Lower lobe of right lung (tissue), 2 donors: ENCODE results near the gene DIAPH3. TPM values are rescaled to one million over a fixed set of nuclear protein-coding genes. Genes with fewer than 3 reads are reported as not detected.

Experiments used
- ATAC-seq, 2 donors: fragments of 200-7000 bp; cut with Tn5 transposase; one replicate each; pipeline ENCODE4 v1.9.1; 2020 to 2022; ENCODE audit warnings: mild to moderate bottlenecking in 2 of 2, moderate library complexity in 2 of 2
- DNase-seq: peaks from one replicate; pipeline ENCODE4 v3.0.0-alpha.2; 2020
- H3K27ac ChIP-seq: fragments of 200-600 bp; one replicate; pipeline ENCODE4 v1.8.0; 2022
- H3K27me3 ChIP-seq: fragments of 200-600 bp; one replicate; pipeline ENCODE4 v1.8.0; 2022; ENCODE audit warnings: low read depth
- H3K36me3 ChIP-seq: fragments of 200-600 bp; one replicate; pipeline ENCODE4 v1.8.0; 2022; ENCODE audit warnings: mild to moderate bottlenecking
- H3K4me1 ChIP-seq: fragments of 200-600 bp; one replicate; pipeline ENCODE4 v1.8.0; 2022
- H3K4me3 ChIP-seq: fragments of 200-600 bp; one replicate; pipeline ENCODE4 v1.8.0; 2022; ENCODE audit warnings: mild to moderate bottlenecking
- H3K9me3 ChIP-seq: fragments of 200-600 bp; one replicate; pipeline ENCODE4 v1.8.0; 2022
- CTCF ChIP-seq: fragments of 200-600 bp; IDR thresholded peaks from one replicate; pipeline ENCODE4 v1.8.0; 2022; ENCODE audit warnings: antibody characterized with exemption, mild to moderate bottlenecking
- intact Hi-C: fragments of 100-400 bp; cut with DNase I; formaldehyde crosslinking; loops from one replicate; pipeline ENCODE4 v1.11.0; 2022
- total RNA-seq: library from RNA; stranded (reverse); fragmentation: NEBNext Ultra II Directional; extraction: Animal tissue kit (Norgen Biotek cat#: 25700); gene quantifications from one replicate; pipeline ENCODE4 v1.2.1, GENCODE V29; 2021
- donor health status: DM: no; HTN: yes; CAD: no; lungs with severe emphysema.

The DIAPH3 gene
- total RNA-seq, 1 donor from 2014 or later, result 3.2 TPM

GRCh38 chr13:59793107-59793506, 370.6 kb downstream of the DIAPH3 start:
- no peak for TF ChIP-seq CTCF
- H3K36me3 ChIP-seq, result no peaks in the 10 kb centered on the region
- no peak for ATAC-seq
- no peak overlapping the region for H3K27ac ChIP-seq
- H3K4me1 ChIP-seq, result no peaks in the 10 kb centered on the region
- no peak for DNase-seq
- H3K27me3 ChIP-seq, result no peaks in the 10 kb centered on the region
- H3K4me3 ChIP-seq, result no peak overlapping the region
- no peaks in the 10 kb centered on the region for H3K9me3 ChIP-seq
- intact Hi-C loops, result no loop called here

GRCh38 chr13:59790626-59791025, 373.1 kb downstream of the DIAPH3 start:
- DNase-seq (no peak), ATAC-seq (no peak)
- intact Hi-C loops, result no loop called here
- Histone ChIP-seq H3K4me1 (no peaks in the 10 kb centered on the region), H3K9me3 (no peaks in the 10 kb centered on the region), H3K36me3 (no peaks in the 10 kb centered on the region), H3K4me3 (no peak overlapping the region), H3K27ac (no peak overlapping the region), H3K27me3 (no peaks in the 10 kb centered on the region)
- no peak for TF ChIP-seq CTCF

GRCh38 chr13:59789558-59789957, 374.2 kb downstream of the DIAPH3 start:
- intact Hi-C loops, result no loop called here
- Histone ChIP-seq H3K36me3 (no peaks in the 10 kb centered on the region), H3K27ac (no peak overlapping the region), H3K4me1 (no peaks in the 10 kb centered on the region), H3K27me3 (no peaks in the 10 kb centered on the region), H3K4me3 (no peak overlapping the region), H3K9me3 (no peaks in the 10 kb centered on the region)
- TF ChIP-seq CTCF, result no peak
- ATAC-seq (no peak), DNase-seq (no peak)

GRCh38 chr13:59787679-59788078, 376.0 kb downstream of the DIAPH3 start:
- Histone ChIP-seq H3K27ac (no peak overlapping the region), H3K36me3 (no peaks in the 10 kb centered on the region), H3K4me1 (no peaks in the 10 kb centered on the region), H3K27me3 (no peaks in the 10 kb centered on the region), H3K9me3 (no peaks in the 10 kb centered on the region), H3K4me3 (no peak overlapping the region)
- no peak for ATAC-seq
- TF ChIP-seq CTCF, result no peak
- DNase-seq, result no peak
- intact Hi-C loops, result no loop called here

GRCh38 chr13:59782696-59783095, 381.0 kb downstream of the DIAPH3 start:
- Histone ChIP-seq H3K4me1 (no peaks in the 10 kb centered on the region), H3K27ac (no peak overlapping the region), H3K27me3 (no peaks in the 10 kb centered on the region), H3K36me3 (no peaks in the 10 kb centered on the region), H3K9me3 (no peaks in the 10 kb centered on the region), H3K4me3 (no peak overlapping the region)
- ATAC-seq (no peak), DNase-seq (no peak)
- intact Hi-C loops, result no loop called here
- no peak for TF ChIP-seq CTCF

GRCh38 chr13:59780058-59780457, 383.7 kb downstream of the DIAPH3 start:
- H3K36me3 ChIP-seq, result no peaks in the 10 kb centered on the region
- no peak overlapping the region for H3K4me3 ChIP-seq
- no peak overlapping the region for H3K27ac ChIP-seq
- no peak for ATAC-seq
- DNase-seq, result no peak
- TF ChIP-seq CTCF, result no peak
- no peaks in the 10 kb centered on the region for H3K4me1 ChIP-seq
- no peaks in the 10 kb centered on the region for H3K27me3 ChIP-seq
- H3K9me3 ChIP-seq, result no peaks in the 10 kb centered on the region
- intact Hi-C loops, result no loop called here
